K562 (cell line): ENCODE measurements around the gene NPY4R.

Experiments used
- DPF2 ChIP-seq: fragments of 450-650 bp; IDR thresholded peaks from 2 replicates; pipeline ENCODE4 v1.6.1; 2016
- E2F5 ChIP-seq: sonication (generic); formaldehyde crosslinking; IDR thresholded peaks from 2 replicates; pipeline ENCODE4 v1.8.0; 2022; ENCODE audit warnings: mild to moderate bottlenecking, missing genetic modification reagents
- PCBP1 ChIP-seq: fragments of 200-400 bp; formaldehyde crosslinking; IDR thresholded peaks from 2 replicates; pipeline ENCODE4 v1.6.1; 2018; ENCODE audit warnings: mild to moderate bottlenecking, low read depth, low read length; ENCODE audit not compliant: poor library complexity, severe bottlenecking
- POU5F1 ChIP-seq: fragments of 150-350 bp; IDR thresholded peaks from 2 replicates; pipeline ENCODE4 v1.6.1; 2014; ENCODE audit warnings: borderline replicate concordance, low read length, low read depth, mild to moderate bottlenecking; ENCODE audit not compliant: partially characterized antibody
- SP2 ChIP-seq: IDR thresholded peaks from 2 replicates; pipeline ENCODE4 v1.6.1; 2011; ENCODE audit warnings: mild to moderate bottlenecking, low read depth, low read length, moderate library complexity; ENCODE audit not compliant: poor library complexity, severe bottlenecking; ENCODE audit errors: extremely low read depth

GRCh38 chr10:46514899-46515298 is 49.1 kb upstream of the NPY4R start:
- TF ChIP-seq E2F5 (CRISPR knock-in tag) (no peak), PCBP1 (no peak), SP2 (no peak), POU5F1 (no peak), DPF2 (no peak)
